RWPE1 (cell line): Measurements from ENCODE around the gene ERN2.
"Not testable (repeated sequence)": the region's sequence is repeated elsewhere in the genome, so short reads cannot be mapped to it uniquely, and the experiment has no call there.

Experiments
- CTCF ChIA-PET: fragments of 350-600 bp; sonication (Branson Sonifier 250); formaldehyde crosslinking; extraction: SDS; loops from one replicate; lab custom pipeline; 2021; lab: Yijun Ruan, JAX
- POLR2A ChIA-PET: fragments of 400-600 bp; formaldehyde crosslinking; extraction: SDS; loops from one replicate; lab custom pipeline; 2020; ENCODE audit warnings: antibody characterized with exemption; ENCODE audit not compliant: low non-redundant PET; lab: Yijun Ruan, JAX
- DNase-seq: peaks from one replicate; pipeline ENCODE4 v3.0.0; 2012; ENCODE audit warnings: low spot score
- H3K27ac ChIP-seq: fragments of 450-650 bp; 2 replicates; pipeline ENCODE4 v1.5.1; 2017
- CTCF ChIP-seq: fragments of 450-650 bp; conservative IDR thresholded peaks from 2 replicates; pipeline ENCODE4 v1.5.1; 2017; ENCODE audit warnings: low read depth, mild to moderate bottlenecking

Gene ERN2

DNA sequence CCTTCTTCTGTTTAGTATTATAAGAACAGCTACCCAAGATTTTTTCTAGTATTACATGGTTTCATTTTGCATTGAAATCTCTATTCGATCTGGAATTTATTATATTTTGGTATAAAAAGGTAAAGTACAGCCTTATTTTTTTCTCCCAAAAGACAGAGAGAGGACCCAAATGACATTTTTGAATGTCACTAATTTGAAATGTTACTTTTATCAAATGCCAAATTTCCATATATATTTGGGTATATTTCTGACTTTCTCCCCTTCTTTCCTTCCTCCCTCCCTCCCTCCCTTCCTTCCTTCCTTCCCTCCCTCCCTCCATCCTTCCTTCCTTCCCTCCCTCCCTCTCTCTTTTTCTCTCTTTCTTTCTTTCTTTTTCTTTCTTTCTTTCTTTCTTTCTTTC lies 35.6 kb upstream of the ERN2 start:
- DNase-seq = no peak
- no peak for TF ChIP-seq CTCF
- ChIA-PET POLR2A (no interaction called here), CTCF (no interaction called here)
- H3K27ac ChIP-seq = no peak overlapping the region

DNA sequence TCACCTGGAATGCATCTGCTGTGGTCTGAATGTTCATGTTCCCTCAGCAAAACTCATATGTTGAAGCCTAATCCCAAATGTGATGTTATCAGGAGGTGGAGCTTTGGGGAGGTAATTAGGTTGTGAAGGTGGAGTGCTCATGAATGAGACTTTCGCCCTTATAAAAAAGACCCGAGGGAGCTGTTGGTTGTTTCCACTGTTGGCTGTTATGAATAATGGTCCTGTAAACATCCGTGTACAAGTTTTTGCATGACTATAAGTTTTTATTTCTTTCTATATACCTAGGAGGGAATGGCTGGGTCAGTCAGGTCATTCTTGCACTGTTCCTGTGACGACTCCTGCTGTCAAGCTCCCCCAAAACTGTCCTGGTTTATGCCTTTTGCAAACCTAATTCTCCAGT lies 32.2 kb upstream of the ERN2 start:
- ChIA-PET POLR2A (no interaction called here), CTCF (no interaction called here)
- no peak for DNase-seq
- H3K27ac ChIP-seq = no peak overlapping the region
- no peak for TF ChIP-seq CTCF

DNA sequence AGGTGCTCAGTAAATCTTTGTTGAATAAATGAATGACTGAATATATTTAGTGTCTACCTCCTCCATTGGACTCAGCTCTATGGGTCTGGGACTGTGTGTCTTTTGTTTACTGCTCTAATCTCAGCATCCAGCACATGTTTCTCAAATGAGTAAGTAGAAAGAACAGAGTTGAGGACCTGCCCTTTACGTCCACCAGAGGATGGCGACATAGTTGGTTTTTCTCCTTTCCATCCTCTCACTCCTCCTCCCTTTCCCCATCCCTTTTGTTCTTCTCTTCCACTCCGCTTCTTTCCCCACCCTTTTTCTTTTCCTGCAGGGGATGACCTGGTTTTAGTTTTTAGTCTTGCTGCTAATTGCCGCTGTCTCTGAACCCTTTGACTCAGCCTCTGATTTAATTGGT lies 29.7 kb upstream of the ERN2 start:
- CTCF ChIA-PET = no interaction called here
- DNase-seq = no peak
- H3K27ac ChIP-seq = no peak overlapping the region
- POLR2A ChIA-PET = no interaction called here
- no peak for TF ChIP-seq CTCF

DNA sequence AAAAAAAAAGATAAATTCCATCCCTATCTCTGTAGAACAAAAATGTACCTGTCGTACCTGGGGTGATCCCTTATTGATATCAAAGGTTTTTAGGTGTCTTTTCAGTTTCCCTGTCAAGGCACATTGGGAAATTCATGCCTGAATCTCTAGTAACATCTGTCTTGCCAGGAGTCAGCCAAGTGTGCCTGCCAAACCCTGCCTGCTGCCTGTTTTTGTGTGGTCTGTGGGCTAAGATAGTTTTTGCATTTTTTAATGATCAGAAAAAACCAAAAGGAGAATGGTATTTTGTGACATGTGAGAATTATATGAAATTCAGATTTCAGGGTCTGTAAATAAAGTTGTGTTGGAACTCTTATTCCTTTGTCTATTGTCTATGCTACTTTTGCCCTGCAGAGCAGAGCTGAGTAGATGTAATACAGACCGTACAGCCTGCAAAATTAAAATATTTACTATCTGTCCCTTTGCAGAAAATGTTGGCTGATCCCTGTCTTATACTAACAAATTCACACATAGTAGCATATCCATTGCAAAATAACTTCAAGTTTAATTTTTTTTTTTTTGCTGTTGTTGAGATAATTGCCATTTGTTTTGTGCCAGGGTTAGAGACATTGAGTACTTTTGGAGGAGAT lies 28.8 kb upstream of the ERN2 start:
- no peak for DNase-seq
- TF ChIP-seq CTCF = no peak
- ChIA-PET CTCF (no interaction called here), POLR2A (no interaction called here)
- no peak overlapping the region for H3K27ac ChIP-seq

GRCh38 chr16:23739516-23739915 lies 26.5 kb upstream of the ERN2 start:
- ChIA-PET POLR2A (no interaction called here), CTCF (no interaction called here)
- DNase-seq = no peak
- H3K27ac ChIP-seq = no peak overlapping the region
- no peak for TF ChIP-seq CTCF

DNA sequence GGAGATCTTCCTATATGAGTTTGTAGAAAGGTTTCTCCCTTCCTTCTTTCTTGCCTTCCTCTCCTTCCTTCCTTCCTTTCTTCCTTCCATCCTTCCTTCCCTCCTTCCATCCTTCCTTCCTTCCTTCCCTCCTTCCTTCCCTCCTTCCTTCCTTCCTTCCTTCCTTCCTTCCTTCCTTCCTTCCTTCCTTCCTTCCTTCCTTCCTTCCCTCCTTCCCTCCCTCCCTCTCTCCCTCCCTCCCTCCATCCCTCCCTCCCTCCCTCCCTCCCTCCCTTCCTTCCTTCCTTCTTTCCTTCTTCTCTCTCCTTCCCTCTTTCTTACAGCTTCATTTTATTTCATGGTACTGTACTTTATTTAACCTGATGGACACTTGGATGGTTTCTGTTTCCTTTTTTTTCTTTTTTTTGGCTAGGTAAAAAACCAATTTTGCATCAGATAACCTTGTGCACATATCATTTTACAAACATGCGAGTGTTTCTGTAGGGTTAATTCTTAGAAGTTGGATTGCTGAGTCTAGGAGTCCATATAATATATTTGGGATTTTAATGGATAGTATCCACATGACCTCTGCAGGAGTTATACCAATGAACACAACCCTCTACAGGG lies 24.5 kb upstream of the ERN2 start:
- POLR2A ChIA-PET, DNase-seq, H3K27ac ChIP-seq: not testable (repeated sequence)
- CTCF ChIA-PET = interaction anchor here (0.5 to 0.6 kb wide), 3 partner anchors 151 to 1392 kb away, joined by 3 read pairs; partner anchors contain the start of gene ARHGAP17

DNA sequence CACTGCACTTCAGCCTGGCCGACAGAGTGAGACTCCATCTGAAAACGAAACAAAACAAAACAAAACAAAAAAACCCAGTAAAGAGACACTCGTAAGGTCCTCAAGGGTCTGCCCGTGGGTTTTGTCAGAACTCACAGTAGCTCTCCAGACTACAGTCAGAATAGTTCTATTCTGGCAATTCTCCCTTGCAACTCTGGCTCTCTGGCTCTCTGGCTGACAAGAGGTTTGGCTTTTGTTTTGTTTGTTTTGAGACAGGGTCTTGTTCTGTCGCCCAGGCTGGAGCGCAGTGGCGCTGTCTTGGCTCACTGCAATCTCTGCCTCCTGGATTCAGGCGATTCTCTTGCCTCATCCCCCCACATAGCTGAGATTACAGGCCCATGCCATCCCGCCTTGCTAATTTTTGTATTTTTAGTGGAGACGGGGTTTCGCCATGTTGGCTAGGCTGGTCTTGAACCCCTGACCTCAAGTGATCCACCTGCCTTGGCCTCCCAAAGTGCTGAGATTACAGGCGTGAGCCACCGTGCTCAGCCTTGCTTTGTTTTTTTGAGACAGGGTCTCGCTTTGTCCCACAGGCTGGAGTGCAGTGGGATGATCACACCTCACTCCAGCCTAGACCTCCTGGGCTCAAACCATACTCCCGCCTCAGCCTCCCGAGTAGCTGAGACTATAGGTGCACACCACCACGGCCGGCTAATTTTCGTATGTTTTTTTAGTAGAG lies 21.3 kb upstream of the ERN2 start:
- CTCF ChIA-PET = interaction anchor here (0.6 to 1.0 kb wide), 5 partner anchors 9 to 1567 kb away, joined by 3 to 8 read pairs (median 3); no protein-coding TSS in a partner anchor
- no peak overlapping the region for H3K27ac ChIP-seq
- DNase-seq = no peak
- POLR2A ChIA-PET = no interaction called here
- no peak for TF ChIP-seq CTCF
